ENCODE measurements around the gene GFER. TPM values are rescaled to one million over a fixed set of nuclear protein-coding genes. Genes with fewer than 3 reads are reported as not detected.

GFER gene
- total and polyA plus RNA-seq, 9 of the 15 experiments (the other 6 are each of a cell fraction or from before 2014, with no cell fraction given), result 4.3 to 53.7 (median 19.8) TPM

DNA sequence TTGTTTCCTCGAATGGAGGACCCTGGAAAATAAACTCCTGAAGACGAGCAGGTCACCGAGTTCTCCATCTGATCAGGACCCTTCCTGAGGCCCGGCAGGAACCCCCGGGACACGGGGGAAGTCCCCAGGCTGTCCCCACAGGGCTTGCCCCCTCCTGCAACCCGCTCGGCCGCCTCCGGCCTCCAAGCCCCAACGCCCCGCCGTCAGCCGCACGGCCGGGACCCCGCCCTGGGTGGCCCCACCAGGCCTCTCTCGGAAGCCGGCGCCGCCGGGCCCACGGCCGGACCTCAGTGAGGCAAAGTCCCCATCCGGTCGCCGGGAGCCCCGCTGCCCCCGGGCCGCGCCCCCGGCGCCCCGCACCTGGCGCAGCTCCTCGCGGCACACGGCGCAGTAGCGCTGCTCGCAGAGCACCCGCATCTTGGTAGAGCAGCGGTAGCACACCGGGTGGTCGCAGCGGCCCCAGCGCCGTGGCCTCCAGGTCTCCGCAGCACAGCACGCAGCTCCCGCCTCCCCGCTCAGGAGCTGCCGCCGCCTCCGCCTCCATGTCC is 25.2 kb downstream of the GFER start (continued):
- 0 out of 2 replicates have a peak, but pooled peaks have one; percentile 2 for TF ChIP-seq ZBTB43 (CRISPR knock-in tag; IDR thresholded peaks at IDR 0.05)
- TF ChIP-seq KAT8 (IDR thresholded peaks at IDR 0.05; ENCODE audit: low read depth), result no peak
- TF ChIP-seq ZNF165 (CRISPR knock-in tag; IDR thresholded peaks at IDR 0.05; ENCODE audit: borderline replicate concordance), result no peak
- no peak for TF ChIP-seq SETDB1 (IDR thresholded peaks at IDR 0.05; ENCODE audit: low read length)
- TF ChIP-seq BCOR (IDR thresholded peaks at IDR 0.05), result no peak
- peak; percentile 67; the same call in 1 of the 2 replicates for TF ChIP-seq PHF8 (IDR thresholded peaks at IDR 0.05; ENCODE audit: borderline replicate concordance, low read length)
- TF ChIP-seq PRDM10 (IDR thresholded peaks at IDR 0.05; ENCODE audit: partially characterized antibody), result no peak
- TF ChIP-seq KDM1A (IDR thresholded peaks at IDR 0.05), result no peak
- no peak for TF ChIP-seq TBP (optimal IDR thresholded peaks at IDR 0.05; ENCODE audit: low read depth, low read length)
- no peak for TF ChIP-seq ATF7 (IDR thresholded peaks at IDR 0.05)
- no peak for TF ChIP-seq FOXP1 (CRISPR knock-in tag; IDR thresholded peaks at IDR 0.05)
- no peak for TF ChIP-seq E2F3 (CRISPR knock-in tag; IDR thresholded peaks at IDR 0.05)
- TF ChIP-seq ZNF124 (CRISPR knock-in tag; IDR thresholded peaks at IDR 0.05), result no peak
- TF ChIP-seq, protein P1, sequence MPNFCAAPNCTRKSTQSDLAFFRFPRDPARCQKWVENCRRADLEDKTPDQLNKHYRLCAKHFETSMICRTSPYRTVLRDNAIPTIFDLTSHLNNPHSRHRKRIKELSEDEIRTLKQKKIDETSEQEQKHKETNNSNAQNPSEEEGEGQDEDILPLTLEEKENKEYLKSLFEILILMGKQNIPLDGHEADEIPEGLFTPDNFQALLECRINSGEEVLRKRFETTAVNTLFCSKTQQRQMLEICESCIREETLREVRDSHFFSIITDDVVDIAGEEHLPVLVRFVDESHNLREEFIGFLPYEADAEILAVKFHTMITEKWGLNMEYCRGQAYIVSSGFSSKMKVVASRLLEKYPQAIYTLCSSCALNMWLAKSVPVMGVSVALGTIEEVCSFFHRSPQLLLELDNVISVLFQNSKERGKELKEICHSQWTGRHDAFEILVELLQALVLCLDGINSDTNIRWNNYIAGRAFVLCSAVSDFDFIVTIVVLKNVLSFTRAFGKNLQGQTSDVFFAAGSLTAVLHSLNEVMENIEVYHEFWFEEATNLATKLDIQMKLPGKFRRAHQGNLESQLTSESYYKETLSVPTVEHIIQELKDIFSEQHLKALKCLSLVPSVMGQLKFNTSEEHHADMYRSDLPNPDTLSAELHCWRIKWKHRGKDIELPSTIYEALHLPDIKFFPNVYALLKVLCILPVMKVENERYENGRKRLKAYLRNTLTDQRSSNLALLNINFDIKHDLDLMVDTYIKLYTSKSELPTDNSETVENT (CRISPR knock-in tag; IDR thresholded peaks at IDR 0.05), result no peak
- TF ChIP-seq CHD4 (IDR thresholded peaks at IDR 0.05; ENCODE audit: insufficient read depth, insufficient replicate concordance, low read depth, low read length, poor library complexity, severe bottlenecking), result no peak
- no peak for TF ChIP-seq HNRNPK (IDR thresholded peaks at IDR 0.05; ENCODE audit: low read depth, low read length, poor library complexity, severe bottlenecking)
- TF ChIP-seq ZNF263 (CRISPR knock-in tag; IDR thresholded peaks at IDR 0.05; ENCODE audit: borderline replicate concordance), result 0 out of 2 replicates have a peak, but pooled peaks have one; percentile 44
- TF ChIP-seq, protein P2, sequence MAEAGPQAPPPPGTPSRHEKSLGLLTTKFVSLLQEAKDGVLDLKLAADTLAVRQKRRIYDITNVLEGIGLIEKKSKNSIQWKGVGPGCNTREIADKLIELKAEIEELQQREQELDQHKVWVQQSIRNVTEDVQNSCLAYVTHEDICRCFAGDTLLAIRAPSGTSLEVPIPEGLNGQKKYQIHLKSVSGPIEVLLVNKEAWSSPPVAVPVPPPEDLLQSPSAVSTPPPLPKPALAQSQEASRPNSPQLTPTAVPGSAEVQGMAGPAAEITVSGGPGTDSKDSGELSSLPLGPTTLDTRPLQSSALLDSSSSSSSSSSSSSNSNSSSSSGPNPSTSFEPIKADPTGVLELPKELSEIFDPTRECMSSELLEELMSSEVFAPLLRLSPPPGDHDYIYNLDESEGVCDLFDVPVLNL (CRISPR knock-in tag; IDR thresholded peaks at IDR 0.05; ENCODE audit: low read depth), result no peak
- no peak for TF ChIP-seq NELFE (IDR thresholded peaks at IDR 0.05; ENCODE audit: insufficient read depth, insufficient read length)
- TF ChIP-seq GABPA (tag; conservative IDR thresholded peaks at IDR 0.05; ENCODE audit: low read depth), result no peak
- no peak for TF ChIP-seq MCM5 (IDR thresholded peaks at IDR 0.05; ENCODE audit: low read depth)
